ENCODE data around the gene OR7D4.
"Not testable (repeated sequence)": the region's sequence is repeated elsewhere in the genome, so short reads cannot be mapped to it uniquely, and the experiment has no call there.

OR7D4 gene

GRCh38 chr19:9219489-9219888, at the start of gene OR7D4:
Gene OR7D4 (minus strand): TSS chr19:9219589. CDS start chr19:9214837, 4,752 bp downstream.
- no peak for TF ChIP-seq CTCF (IDR thresholded peaks at IDR 0.05; ENCODE audit: insufficient read depth, missing control alignments)
- no peak for FAIRE-seq
- no peak for DNase-seq (ENCODE audit: insufficient read length, low spot score)

GRCh38 chr19:9251236-9251635, 31.8 kb upstream of the OR7D4 start:
- DNase-seq (ENCODE audit: insufficient read length, low spot score) (no peak), FAIRE-seq (no peak)
- no peak for TF ChIP-seq CTCF (IDR thresholded peaks at IDR 0.05; ENCODE audit: insufficient read depth, missing control alignments)

GRCh38 chr19:9250630-9251029, 31.2 kb upstream of the OR7D4 start, which contains the start of gene OR7E24:
Gene OR7E24 (plus strand): TSS chr19:9250930. CDS start chr19:9251044, 114 bp downstream.
- FAIRE-seq = no peak
- no peak for TF ChIP-seq CTCF (IDR thresholded peaks at IDR 0.05; ENCODE audit: insufficient read depth, missing control alignments)
- no peak for DNase-seq (ENCODE audit: insufficient read length, low spot score)

GRCh38 chr19:9205501-9206113, 13.8 kb downstream of the OR7D4 start:
- DNase-seq (ENCODE audit: insufficient read length, low spot score) (peak; percentile 25), FAIRE-seq (no peak)
- TF ChIP-seq CTCF (IDR thresholded peaks at IDR 0.05; ENCODE audit: insufficient read depth, missing control alignments) = peak; percentile 84

GRCh38 chr19:9198044-9198443, 21.3 kb downstream of the OR7D4 start:
- not testable (repeated sequence) for FAIRE-seq; DNase-seq (ENCODE audit: insufficient read length, low spot score)

GRCh38 chr19:9189535-9189934, 29.9 kb downstream of the OR7D4 start:
- DNase-seq (ENCODE audit: insufficient read length, low spot score) (no peak), FAIRE-seq (no peak)
- no peak for TF ChIP-seq CTCF (IDR thresholded peaks at IDR 0.05; ENCODE audit: insufficient read depth, missing control alignments)

GRCh38 chr19:9187191-9187590, 32.2 kb downstream of the OR7D4 start:
- no peak for FAIRE-seq
- DNase-seq (ENCODE audit: insufficient read length, low spot score) = no peak
- TF ChIP-seq CTCF (IDR thresholded peaks at IDR 0.05; ENCODE audit: insufficient read depth, missing control alignments) = no peak

GRCh38 chr19:9183000-9183399, 36.4 kb downstream of the OR7D4 start:
- no peak for TF ChIP-seq CTCF (IDR thresholded peaks at IDR 0.05; ENCODE audit: insufficient read depth, missing control alignments)
- DNase-seq (ENCODE audit: insufficient read length, low spot score) (no peak), FAIRE-seq (no peak)

Data from D721Med (cell line).